ENCODE data around the gene FBXW11. TPM values are rescaled to one million over a fixed set of nuclear protein-coding genes. Genes with fewer than 3 reads are reported as not detected.

Gene FBXW11
- total RNA-seq, 2 donors from 2014 or later: 54.7 to 61.4 TPM

DNA sequence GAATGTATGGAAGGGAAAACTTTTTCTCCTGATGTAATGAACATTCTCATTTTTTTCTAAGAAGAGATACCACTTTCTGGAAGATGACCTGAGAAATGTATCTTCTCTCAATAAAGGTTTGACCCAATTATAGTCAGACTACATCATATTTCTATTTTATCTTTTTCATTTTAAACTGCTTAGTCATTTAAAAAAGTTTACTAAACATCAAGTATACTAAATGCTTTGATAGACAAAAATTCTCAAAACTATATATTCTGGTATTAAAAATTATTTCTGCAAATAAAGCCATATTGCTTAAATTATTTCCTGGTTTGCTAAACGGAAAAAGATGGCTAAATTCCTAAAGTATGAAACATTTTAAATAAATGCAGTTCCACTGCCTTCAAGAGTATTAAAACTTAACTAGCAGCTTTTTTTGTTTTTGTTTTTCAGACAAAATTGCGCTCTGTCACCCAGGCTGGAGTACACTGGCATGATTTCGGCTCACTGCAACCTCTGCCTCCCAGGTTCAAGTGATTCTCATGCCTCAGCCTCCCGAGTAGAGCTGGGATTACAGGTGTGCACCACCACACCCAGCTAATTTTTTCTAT lies 37.1 kb downstream of the FBXW11 start:
- 93% methylated on average over 4 of the region's 4 CpGs for WGBS
- Histone ChIP-seq H3K27ac (no peak overlapping the region), H3K9me3 (no peaks in the 10 kb centered on the region), H3K4me1 (replicated peaks) (no peaks in the 10 kb centered on the region), H3K4me3 (no peak overlapping the region), H3K27me3 (replicated peaks; ENCODE audit: insufficient read depth) (no peaks in the 10 kb centered on the region), H3K36me3 (no peaks in the 10 kb centered on the region)
- DNase-seq (ENCODE audit: low spot score): no peak
- TF ChIP-seq POLR2AphosphoS5 (IDR thresholded peaks at IDR 0.05) (no peak), POLR2A (IDR thresholded peaks at IDR 0.05) (no peak)
- TF ChIP-seq, protein P1, sequence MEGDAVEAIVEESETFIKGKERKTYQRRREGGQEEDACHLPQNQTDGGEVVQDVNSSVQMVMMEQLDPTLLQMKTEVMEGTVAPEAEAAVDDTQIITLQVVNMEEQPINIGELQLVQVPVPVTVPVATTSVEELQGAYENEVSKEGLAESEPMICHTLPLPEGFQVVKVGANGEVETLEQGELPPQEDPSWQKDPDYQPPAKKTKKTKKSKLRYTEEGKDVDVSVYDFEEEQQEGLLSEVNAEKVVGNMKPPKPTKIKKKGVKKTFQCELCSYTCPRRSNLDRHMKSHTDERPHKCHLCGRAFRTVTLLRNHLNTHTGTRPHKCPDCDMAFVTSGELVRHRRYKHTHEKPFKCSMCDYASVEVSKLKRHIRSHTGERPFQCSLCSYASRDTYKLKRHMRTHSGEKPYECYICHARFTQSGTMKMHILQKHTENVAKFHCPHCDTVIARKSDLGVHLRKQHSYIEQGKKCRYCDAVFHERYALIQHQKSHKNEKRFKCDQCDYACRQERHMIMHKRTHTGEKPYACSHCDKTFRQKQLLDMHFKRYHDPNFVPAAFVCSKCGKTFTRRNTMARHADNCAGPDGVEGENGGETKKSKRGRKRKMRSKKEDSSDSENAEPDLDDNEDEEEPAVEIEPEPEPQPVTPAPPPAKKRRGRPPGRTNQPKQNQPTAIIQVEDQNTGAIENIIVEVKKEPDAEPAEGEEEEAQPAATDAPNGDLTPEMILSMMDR (IDR thresholded peaks at IDR 0.05): no peak
- intact Hi-C loops (cut with DNase I): no loop called here

DNA sequence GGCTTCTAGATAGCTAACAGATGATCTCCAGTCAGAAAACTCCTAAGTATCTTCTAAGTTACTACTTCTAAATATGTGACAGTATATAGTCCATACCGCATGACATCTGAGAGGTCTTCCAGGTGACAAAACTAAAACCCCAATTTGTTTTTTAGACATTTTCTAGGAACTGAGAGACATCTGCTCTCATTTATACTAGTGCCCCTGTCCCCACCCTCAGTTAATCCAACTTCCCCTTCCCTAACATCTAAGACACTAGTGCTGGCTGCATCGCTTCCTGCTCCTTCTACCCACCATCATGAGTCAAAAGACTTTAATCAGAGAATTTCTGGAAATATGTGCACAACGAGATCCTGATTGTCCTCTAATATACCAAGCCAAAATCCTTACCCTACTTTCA lies 37.9 kb downstream of the FBXW11 start:
- Histone ChIP-seq H3K4me1 (replicated peaks) (no peaks in the 10 kb centered on the region), H3K9me3 (no peaks in the 10 kb centered on the region), H3K27ac (no peak overlapping the region), H3K36me3 (no peaks in the 10 kb centered on the region), H3K27me3 (replicated peaks; ENCODE audit: insufficient read depth) (no peaks in the 10 kb centered on the region), H3K4me3 (no peak overlapping the region)
- 80% methylated on average over 3 of the region's 3 CpGs for WGBS
- no peak for DNase-seq (ENCODE audit: low spot score)
- intact Hi-C loops (cut with DNase I): no loop called here
- TF ChIP-seq POLR2A (IDR thresholded peaks at IDR 0.05) (no peak), POLR2AphosphoS5 (IDR thresholded peaks at IDR 0.05) (no peak)
- TF ChIP-seq, protein P1 (IDR thresholded peaks at IDR 0.05): no peak

DNA sequence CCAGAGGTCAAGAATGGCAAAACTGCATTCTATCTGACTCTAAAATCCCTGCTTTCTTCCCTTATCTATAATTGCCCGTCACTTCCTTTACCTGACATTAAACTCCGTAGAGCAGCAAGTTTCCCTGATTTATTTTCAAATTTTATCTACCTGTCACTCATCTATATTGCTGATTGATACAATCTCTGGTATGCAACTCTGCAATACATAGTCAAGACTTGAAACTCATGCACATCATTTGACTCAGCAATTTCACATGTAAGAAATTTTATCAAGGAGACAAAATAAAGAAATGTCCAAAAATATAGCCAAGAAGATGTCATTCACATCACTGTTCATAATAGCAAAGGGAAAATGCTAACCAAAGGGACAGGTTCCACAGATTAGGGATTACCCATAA lies 39.5 kb downstream of the FBXW11 start:
- TF ChIP-seq POLR2A (IDR thresholded peaks at IDR 0.05): no peak
- Histone ChIP-seq H3K27me3 (replicated peaks; ENCODE audit: insufficient read depth) (no peaks in the 10 kb centered on the region), H3K4me3 (no peak overlapping the region), H3K9me3 (no peaks in the 10 kb centered on the region), H3K4me1 (replicated peaks) (no peaks in the 10 kb centered on the region), H3K27ac (no peak overlapping the region), H3K36me3 (no peaks in the 10 kb centered on the region)
- intact Hi-C loops (cut with DNase I): no loop called here
- 60% methylated on average over 2 of the region's 2 CpGs for WGBS
- no peak for DNase-seq (ENCODE audit: low spot score)

DNA sequence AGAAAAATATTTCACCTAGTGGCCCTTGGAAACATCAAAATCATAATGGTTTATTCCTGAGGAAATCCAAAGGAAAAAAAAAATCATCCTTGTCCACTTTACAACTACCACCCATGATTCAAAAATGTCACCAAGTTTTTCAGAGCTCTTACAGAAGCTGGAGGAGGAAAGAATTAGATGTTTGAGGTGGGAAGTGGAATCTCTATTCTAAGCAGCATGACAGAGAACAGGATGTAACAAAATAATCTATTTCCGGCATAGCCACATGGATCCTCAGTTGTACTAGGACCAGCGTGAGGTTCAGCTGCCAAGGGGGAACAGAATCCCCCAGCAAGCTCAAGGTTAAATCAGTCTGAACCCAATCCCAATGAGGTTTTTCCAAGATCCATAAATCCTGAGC lies 40.2 kb downstream of the FBXW11 start:
- DNase-seq (ENCODE audit: low spot score): no peak
- Histone ChIP-seq H3K4me3 (no peak overlapping the region), H3K27ac (no peak overlapping the region), H3K4me1 (replicated peaks) (no peaks in the 10 kb centered on the region), H3K36me3 (no peaks in the 10 kb centered on the region), H3K9me3 (no peaks in the 10 kb centered on the region), H3K27me3 (replicated peaks; ENCODE audit: insufficient read depth) (no peaks in the 10 kb centered on the region)
- 60% methylated on average over 2 of the region's 2 CpGs for WGBS
- intact Hi-C loops (cut with DNase I): no loop called here
- TF ChIP-seq POLR2AphosphoS5 (IDR thresholded peaks at IDR 0.05) (no peak), POLR2A (IDR thresholded peaks at IDR 0.05) (no peak)
- TF ChIP-seq, protein P1 (IDR thresholded peaks at IDR 0.05): no peak

DNA sequence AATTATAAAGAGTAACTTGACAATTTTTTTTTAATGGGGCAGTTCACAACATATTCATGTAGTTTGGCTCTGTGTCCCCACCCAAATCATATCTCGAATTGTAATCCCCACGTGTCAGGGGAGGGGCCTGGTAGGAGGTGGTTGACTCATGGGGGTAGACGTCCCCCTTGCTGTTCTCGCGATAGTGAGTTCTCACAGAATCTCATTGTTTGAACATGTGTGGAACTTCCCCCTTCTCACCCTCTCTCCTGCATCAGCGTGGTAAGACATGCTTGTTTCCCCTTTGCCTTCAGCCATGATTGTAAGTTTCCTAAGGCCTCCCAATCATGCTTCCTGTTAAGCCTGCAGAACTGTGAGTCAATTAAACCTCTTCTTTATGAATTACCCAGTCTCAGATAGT lies 40.7 kb downstream of the FBXW11 start:
- no peak overlapping the region for H3K4me3 ChIP-seq
- 83% methylated on average over 6 of the region's 6 CpGs for WGBS
- TF ChIP-seq POLR2A (IDR thresholded peaks at IDR 0.05): no peak
- no peak for TF ChIP-seq POLR2AphosphoS5 (IDR thresholded peaks at IDR 0.05)
- TF ChIP-seq, protein P1 (IDR thresholded peaks at IDR 0.05): no peak
- H3K36me3 ChIP-seq: no peaks in the 10 kb centered on the region
- H3K9me3 ChIP-seq: no peaks in the 10 kb centered on the region
- no peaks in the 10 kb centered on the region for H3K4me1 ChIP-seq (replicated peaks)
- no peak for DNase-seq (ENCODE audit: low spot score)
- intact Hi-C loops (cut with DNase I): no loop called here
- no peaks in the 10 kb centered on the region for H3K27me3 ChIP-seq (replicated peaks; ENCODE audit: insufficient read depth)
- H3K27ac ChIP-seq: no peak overlapping the region
